GM21390 (cell line): Measurements from ENCODE around the gene FOXO3.
A peak's percentile ranks its signal among the peaks of the same experiment; 100 is the strongest.

Experiments used
- ATAC-seq: cut with Tn5 transposase; IDR thresholded peaks from one replicate; pipeline ENCODE4 v1.9.1; 2021; ENCODE audit not compliant: unreplicated experiment

The FOXO3 gene

DNA sequence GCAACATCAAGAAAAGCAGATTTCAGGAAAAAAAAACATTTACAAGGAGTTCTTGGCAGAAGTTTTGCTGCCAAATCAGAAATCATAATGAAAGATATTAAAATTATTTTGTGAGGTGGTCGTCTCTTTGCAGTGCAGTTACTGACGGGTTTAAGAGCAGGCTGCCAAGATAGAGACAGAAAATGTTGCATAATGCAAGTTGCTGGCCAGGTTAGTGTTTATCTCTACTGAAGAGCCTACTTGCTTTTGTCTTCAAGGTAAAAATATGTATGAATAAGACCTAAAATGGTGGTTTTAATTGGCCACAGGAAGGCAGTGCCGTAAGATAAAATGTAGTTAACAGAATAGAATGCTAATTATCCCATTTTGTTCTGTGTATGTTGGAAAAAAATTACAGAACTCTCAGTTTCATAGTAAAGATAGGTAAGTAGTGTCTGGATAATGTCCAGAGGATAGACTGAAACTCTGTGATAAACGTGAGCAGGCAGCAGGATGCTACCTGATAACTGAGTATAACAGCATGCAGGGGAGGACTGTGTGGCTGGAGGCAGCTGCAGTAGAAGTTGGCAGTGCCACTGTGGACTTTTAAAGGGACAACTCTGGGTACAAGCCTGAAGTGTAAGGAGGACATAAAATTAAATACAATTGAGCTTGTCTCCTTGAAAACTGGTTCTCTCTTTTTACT is 13.9 kb downstream of the FOXO3 start:
- no peak for ATAC-seq

DNA sequence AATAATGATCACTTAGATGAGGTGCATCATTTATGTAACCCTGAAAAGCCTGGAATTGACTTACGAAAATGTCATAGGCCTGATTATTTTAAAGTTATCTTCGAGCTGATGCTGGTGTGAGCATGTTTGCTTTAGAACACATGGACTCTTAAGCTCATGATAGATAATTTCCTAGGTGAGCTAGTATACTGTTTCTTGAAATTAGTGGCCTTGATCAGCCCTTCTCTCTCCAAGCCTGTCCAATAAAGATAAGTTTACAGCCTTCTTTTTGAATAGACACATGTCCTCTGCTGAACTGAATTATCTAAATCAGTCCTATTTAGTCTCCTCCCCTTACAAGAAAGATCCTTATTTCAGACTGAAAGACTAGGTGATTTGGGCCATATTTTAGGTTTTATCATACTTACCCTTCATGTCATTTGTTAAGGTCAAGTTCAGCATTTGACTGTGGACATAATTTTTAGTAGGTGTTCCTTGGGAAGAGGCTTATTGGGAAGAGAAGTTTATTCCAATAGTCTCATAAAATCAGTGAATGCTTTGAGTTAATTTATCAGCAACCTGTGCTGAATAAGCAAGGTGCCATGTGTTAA is 15.3 kb downstream of the FOXO3 start:
- no peak for ATAC-seq

DNA sequence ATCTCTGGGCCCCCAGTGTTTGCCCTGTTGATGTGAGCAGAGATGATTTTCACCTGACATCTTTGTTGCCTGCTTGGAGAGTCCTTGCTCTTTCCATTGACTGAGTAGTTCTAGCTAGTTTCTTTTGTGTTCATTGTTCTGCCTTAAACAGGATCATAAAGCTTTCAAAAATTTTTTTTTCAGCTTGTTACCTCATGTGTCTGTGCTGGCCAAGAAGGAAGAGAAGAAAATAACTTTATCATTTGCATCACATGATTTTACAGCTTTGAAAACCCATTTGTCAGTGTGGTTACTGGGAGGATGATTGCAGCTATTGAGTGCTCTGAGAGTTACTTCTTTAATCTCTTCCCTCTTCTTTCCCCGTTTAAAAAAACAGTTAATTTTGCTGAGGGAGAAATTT is 16.0 kb downstream of the FOXO3 start:
- ATAC-seq = no peak

DNA sequence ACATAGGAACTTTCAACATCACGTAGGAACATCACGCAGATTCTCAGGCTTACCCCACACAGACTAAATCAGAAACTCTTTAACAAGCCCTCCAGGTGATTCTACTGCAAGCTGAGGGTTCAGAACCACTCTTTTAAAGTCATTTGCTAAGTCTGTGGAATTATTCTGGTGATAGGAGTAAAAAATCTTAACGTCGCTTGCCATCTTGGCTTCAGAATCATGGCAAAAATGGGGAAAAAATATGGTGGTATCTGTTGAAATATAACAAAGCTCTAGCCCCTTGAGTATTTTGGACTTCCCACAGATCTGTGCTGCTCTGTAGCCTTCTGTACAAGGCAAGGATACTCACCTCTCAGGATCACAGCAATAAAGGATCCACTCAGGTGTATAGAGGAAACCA is 17.4 kb downstream of the FOXO3 start:
- no peak for ATAC-seq

DNA sequence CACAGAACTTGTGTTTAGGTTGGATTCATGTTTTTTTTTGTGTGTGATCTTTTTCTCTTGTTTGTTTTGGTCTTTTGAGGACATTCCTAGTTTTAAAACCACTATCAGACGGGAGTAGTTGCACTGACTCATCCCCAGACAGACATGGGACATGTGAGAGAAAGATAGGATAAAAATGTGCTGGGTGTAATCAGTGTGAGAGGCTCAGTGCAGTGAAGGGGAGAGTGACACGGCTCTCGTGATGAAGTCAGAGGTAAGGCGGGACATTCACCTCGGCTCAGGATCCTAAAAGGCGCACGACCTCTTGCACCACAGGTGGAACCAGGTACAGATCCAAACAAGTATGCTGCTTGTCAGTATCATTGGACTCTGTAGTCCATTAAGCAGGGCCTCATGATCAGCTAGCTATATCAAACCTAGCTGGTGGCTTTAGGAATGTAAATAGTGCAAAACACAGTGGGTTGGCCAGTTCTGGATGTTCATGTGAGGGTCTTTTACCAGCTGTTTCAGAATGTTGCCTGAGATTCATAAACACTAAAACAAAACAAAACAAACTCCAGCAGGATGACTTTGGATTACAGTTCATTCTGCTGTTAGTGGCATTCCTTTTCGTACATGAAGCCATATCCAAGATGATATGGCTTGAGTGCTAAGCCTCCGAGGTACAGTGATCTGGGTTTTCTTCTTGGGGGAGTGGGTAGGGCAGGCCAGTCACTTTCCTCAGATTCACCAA is 18.0 kb downstream of the FOXO3 start:
- ATAC-seq = no peak

DNA sequence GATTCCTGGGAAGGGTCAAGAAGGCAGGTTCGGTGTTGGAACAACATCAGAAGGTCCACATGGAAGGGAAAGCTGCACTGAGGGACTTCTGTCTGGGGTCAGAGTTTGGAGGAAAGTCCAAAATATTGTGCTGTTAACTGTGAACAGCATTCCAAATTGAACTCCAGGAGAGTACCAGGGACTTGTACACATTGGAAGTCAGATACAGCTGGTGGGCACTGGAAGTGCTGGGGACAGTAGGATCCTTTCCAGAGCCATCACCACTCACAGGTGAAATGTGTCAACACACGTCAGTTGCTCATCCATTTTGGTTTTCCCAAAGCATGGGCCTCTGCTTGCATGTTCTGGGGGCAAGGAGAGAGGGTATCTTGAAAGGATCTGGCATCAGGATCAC is 18.6 kb downstream of the FOXO3 start:
- ATAC-seq = no peak

DNA sequence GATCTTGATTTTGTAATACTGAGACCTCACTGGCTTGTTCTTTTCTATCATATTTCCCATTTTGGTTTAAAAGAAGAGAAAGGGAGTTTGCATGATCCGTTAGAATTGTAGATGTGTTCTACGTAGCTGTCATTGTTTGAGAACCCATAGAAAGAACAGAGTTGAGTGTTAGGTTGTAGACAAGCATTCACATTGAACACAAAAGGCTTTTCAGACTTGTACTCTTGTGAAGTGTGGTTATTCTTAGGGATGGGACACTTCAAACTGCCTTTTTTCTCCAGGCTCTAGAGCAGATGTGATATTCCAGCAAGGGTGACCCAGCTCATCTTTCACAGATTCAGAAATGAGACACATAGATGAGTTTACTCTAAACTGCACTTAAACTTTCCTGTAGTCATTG is 19.9 kb downstream of the FOXO3 start:
- ATAC-seq = no peak

DNA sequence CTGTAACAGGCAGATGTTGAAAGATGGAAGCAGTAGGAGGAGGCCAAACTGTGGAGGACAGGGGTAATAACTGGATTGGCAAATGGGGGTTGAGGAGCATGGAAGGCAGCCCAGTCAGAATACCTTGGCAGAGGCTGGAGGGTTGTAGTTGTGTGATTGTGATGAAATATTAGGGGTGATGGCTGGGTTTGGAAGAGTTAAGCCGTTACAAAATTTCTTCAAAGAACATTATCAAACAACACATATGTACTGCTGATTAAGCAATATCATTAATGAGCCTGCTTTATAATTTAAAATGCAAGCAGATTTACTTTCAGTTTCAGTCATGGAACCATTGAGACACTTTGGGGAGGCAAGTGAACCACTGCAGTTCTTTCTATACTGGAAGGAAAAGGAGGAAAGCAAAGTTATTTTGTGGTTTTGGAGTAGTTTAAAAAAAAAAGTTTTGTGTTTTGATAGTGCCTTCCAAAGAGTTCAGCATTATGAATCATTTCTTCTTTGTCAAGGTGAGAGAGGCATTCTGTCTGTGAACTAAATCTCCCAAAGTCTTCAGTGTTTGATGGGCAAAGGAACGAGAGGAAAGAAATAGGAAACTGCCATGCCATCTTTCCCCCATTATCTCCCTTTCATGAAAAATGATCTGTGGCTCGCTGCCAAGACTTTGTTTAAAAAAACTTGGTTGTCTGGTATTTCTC is 20.7 kb downstream of the FOXO3 start:
- ATAC-seq = no peak

DNA sequence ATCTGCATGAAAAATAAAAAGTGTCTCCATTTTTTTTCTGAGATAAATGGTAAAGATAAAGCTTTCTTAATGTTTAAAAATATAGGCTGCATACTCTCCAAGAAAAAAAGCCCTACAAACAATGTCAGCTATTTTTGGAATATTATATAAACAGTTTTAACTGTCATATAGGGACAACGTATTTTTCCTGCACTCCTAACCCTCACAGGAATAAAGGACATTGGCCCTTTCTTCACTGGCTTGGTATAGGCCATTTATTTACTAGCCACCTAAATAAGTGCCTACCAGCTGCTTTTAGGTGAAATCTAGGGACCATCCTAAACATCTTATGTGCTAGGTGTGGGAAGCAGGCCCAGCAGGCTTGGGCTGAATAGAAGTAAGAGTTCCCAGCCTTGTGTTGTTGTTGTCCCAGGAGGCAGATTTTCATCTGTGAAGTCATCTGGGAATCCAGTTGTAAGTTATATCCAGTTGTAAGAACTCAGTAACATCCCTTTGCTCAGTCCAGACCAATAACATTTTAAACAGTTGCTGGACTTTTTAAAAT is 21.3 kb downstream of the FOXO3 start:
- no peak for ATAC-seq

DNA sequence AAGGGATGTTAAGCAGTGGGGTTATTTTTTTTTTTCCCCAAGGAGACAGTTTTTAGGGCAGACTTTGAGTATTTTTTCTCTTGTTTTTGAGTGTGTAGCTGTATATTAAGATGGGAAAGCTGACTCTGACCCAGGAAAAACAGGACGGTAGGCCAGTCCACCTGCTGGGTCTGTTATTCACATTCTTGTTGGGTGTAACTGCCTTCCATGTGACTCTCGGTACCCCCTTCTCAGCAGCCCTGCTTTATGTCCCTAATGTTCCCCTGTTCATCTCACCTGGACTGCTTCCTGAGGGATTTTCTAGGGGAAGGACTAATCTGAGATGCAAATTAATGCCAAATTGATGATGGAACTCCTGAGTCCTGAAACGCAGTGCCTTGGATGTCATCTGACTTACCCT is 21.9 kb downstream of the FOXO3 start:
- no peak for ATAC-seq

DNA sequence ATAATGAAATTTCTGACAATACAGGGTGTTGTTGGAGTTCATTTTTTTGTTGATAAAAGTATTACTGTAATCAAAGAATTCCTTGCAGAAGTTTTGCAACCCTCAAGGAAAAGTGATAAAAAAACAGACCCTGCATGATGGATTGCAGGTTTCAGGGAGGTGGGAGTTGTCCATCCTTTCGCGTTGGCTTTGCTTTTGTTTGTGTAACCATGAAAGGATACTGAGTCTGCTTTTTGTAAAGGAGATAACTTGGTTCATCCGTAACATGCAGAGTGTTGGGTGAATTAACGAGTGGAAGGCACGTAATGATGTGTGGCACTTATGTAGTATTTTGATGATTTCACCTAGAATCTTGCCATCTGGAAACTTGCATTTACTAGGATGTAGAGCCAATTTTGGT is 23.6 kb downstream of the FOXO3 start:
- ATAC-seq = no peak

DNA sequence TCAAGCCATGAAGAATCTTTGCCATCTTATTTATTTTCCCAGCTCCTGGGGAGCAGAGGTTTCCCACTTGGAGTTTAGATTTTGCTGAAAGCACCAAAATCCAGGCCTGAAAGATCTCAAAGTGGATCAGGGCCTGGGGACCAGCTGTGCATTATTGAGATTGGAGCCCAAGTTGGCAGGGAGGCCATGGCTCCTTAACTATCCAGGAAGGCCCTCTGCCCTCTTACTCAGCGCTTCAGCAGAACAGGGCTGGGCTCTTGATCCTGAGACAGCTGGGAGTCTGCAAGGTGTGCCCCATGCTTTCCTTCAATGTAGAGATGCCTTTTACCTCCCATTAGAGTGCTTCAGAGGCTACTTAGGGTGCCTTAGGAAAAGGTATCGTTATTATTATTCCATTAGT is 24.6 kb downstream of the FOXO3 start:
- ATAC-seq = no peak

DNA sequence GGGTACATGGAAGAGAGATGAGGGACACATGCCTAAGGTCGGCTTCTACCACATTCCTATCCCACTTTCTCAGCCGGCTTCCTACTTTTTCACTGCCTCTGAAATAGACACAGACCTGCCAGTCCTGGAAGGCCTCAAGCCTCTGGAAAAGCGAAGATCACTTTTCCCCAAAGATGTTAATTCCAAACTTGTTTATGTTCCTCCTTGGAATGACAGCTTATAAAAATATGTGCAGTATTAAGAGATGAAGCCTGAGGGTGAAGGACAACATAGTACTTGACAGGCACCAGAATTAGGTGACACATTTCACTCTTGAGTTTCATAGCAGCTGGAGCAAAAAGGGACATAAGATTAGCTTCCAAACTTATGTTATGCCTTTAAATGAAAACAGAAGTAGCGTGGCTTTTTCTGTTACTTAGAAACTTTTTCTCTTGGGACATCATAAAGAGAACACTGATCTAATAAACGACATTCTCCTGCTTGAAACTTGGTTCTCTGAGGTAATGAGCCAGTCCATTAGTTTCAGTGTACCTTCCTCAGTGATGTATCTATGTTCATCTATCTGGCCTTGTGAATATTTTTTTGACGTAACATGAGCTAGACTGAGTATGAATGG is 25.3 kb downstream of the FOXO3 start:
- ATAC-seq = no peak

DNA sequence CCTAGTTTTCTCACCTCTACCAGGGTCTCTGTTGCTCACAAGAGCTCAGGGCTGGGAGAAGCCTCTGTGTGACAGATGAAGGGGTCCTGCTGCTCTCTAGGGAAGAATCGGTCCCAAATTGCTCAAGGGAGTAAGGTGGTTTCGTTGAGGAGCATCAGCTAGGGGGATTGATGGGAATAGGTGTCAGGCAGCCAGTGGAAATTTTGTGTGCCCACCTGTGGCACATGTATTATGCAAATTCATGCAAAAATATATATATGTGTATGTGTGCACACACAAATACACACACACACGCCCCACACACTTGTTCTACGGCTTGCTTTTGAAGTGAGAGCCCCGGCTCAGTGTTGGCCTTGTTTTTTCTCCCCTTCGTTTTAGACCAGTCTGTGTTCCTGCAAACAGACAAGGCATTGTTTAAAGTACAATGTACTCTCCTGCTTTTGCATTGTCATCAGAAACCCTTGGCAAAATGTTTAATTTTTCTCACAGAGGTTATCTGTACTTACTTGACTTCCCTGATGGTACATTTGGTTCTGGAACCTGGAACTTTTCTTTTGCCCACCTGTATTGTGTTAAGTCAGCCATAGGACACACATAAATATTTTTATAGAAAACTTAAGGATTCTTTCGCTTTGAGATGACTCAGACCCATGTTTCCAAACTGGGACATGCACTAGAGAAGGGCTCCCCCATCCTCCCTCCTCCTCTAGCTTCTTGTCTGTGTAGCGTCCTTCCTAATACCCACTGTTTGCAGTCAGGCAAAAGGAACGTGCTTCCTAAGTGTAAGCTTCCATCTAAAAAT is 26.7 kb downstream of the FOXO3 start:
- no peak for ATAC-seq

DNA sequence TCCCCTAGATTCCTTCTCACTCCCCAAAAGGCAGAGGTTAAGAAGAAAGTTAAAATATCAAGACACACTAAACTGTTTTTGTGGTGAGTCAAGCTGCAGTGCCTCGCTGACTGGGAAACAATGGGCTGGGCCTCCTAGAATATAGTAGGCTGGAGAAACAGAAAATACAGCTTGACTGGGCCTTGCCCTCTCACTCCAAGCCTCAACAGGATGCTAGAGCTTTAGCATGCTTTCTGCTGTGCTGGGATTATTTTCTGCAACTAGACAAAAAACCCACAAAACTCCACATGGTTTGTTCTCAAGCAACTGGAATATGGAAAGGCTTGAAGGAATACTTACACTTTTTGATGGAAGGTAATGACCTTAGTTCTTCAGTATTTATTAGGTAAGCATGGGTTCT is 27.9 kb downstream of the FOXO3 start:
- ATAC-seq = no peak

DNA sequence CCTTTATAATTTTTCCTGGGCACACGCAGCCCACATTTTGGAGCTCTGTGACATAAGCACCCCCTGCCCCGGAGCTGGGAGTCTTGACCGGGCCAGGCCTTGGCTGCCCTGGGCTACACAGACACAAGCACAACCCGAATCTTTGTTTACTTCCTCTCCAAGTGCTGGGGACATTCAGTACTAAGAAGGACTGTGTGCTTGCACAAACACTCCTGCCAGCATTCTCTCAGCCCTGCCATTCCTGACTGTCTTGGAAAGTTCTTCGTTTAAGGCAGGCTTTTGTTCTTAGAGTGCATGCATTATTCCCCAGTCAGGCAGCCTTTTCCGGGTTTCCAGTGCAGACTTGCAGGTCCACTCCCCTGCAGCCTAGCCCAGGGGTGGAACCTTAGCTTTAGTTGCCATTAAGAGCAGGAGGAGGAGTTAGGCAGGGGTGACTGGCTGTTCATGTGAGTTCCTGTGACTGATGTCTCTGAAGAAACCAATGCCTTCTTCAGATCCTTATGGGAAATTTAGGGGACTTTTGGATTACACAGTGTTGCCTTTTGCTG is 28.6 kb downstream of the FOXO3 start:
- no peak for ATAC-seq

DNA sequence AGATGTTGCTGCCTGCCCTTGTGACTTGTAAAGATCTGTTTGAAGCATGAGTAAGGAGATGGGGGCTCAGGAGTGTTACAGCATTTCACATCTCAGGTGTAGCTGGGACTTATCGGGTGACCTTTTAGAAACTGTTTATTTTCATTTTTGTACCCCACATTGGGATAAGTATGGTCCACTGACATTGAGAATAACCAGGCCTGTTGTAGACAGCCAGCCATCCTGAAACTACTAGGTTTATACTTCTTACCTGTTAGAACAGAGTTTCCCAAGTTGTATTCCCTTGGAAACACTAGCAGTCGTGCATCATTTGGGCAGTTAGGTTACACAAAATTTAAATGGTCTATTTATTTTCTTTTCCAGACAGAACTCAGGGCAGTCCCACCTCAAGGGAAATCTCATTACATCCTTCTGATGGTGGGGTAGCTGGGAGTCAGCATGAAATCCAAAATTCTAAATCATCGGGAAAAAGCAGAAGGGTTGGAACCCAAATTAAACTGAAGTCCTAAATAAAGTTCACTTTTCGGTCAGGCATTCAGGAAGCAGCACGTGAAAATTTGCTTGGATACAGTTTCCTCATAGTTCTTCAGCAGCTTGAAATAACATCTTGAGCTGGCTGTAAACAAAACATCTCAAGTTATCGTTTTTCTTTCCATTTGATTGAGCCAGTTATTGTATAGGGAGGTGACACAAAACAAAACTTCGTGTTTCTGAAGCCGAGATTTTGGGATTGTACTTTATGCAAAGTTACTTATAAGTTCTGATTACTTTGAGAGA is 30.5 kb downstream of the FOXO3 start:
- no peak for ATAC-seq

DNA sequence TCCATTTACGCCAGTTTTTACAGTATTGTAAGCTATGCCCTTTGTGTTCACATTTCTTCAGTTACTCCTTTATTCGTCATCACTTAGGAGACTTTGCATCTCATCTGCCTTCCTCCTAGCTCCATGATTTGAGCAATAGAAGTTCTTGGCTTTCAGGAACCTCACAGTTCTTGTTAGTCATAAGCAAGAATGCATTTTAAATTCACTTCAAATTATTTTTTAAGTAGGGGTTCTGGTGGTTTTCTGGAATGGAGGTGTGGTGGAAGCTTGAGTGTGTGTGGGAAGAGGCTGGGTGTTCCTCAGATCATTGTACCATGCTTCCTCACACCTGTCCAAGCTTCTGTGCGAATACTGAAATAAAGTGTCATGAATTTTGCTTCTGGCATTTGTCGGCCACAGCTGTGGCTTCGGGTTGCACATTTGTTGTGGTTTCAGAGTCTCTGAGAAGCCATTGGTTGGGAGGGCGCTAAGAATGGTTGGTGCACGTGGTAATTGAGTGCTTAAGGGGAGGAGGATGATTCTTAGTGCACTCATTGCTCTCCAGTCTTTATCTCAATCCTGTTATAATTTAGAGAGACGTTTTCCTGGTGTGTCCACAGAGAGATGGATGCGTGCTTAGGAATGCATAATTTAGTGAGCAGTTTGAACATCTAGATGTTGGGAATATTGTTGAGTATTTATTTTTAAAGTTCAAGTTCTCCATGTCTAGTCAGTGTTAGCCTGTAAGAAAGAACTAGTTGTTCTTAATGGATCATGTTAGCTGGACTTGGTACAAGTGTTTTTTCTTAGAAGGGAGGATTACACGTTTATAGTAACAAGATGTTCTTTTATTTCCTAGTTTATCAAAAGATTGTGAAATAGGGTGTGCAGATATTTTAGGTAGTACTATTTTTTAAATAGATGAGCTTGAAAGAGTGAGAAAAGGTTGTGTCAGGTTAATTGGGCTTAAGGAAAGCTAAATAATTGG is 31.9 kb downstream of the FOXO3 start:
- peak; percentile 76 for ATAC-seq
